ENCODE measurements around the gene AIFM1. TPM values are rescaled to one million over a fixed set of nuclear protein-coding genes. Genes with fewer than 3 reads are reported as not detected.

AIFM1 gene
- total and polyA plus RNA-seq, 2 donors (not counting 3 experiments of a cell fraction or from before 2014, with no cell fraction given), result 23.7 to 29.7 TPM

DNA sequence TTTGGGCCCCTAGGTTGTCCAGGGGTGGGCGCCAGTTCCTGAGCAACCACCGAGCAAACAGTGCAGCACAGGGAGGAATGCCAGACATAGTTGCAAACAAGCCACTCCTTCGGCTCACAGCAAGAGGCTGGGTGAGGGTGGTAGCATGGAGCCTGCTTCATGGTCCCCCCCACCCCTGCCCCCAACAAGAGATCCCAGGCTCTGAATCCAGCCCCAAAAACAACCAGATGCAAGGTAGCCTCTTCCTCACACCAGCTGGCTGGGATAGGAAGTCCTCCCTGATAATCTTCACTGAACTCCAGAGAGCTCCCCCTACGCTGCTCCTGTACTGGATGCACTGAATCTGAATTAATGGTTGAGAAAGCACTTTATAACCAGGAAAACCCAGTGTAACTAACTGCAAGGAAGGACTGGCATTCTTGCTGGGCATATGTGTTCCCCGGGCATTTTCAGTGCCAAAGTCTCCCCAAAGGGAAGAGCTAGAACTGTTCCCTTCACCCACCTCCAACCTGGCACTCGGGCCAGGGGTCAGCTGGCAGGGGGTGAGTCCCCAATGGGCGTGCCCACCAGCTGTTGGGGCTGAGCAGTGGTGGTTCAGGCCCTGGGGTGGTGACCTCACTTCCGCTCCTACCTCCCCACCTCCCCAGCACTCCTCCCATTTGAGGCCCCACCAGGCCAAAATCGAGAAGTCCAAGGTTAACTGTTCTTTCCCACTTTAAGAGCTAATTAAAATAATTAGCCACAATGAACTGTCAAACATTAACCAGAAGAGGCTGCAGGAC is 56.8 kb downstream of the AIFM1 start:
- Histone ChIP-seq H2AFZ (ENCODE audit: low read depth, low read length) (no peak overlapping the region), H3K4me2 (ENCODE audit: insufficient read depth, low read length) (peak overlapping the region; percentile 33), H3K27me3 (ENCODE audit: control insufficient read depth in 2 of 2, insufficient read depth in 2 of 2, low read length in 2 of 2) (no peaks in the 10 kb centered on the region), H3K9me1 (replicated peaks; ENCODE audit: control insufficient read depth, extremely low read depth, insufficient read depth, low read length) (no peaks in the 10 kb centered on the region), H3K9ac (replicated peaks; ENCODE audit: extremely low read depth, insufficient read depth, low read length) (peak overlapping the region; percentile 86), H3K36me3 (ENCODE audit: control insufficient read depth in 2 of 2, extremely low read depth in 1 of 2, insufficient read depth in 2 of 2, low read length in 2 of 2) (no peaks in the 10 kb centered on the region), H3K9me3 (replicated peaks; ENCODE audit: control insufficient read depth, insufficient read depth, low read length) (no peaks in the 10 kb centered on the region), H3K27ac (ENCODE audit: insufficient read depth, low read depth, low read length) (peak overlapping the region; percentile 84), H4K20me1 (replicated peaks; ENCODE audit: control insufficient read depth, extremely low read depth, insufficient read depth, low read length) (no peaks in the 10 kb centered on the region), H3K4me3 (replicated peaks in 1 of 3; ENCODE audit: insufficient read depth in 1 of 3, low read depth in 1 of 3, low read length in 3 of 3) (peak overlapping the region; percentile 11 to 78 (median 61)), H3K79me2 (ENCODE audit: control insufficient read depth, insufficient read depth, low read length) (peaks cover 57% of the 10 kb centered on the region), H3K4me1 (ENCODE audit: control insufficient read depth, extremely low read depth, insufficient read depth, low read length) (peaks cover 26% of the 10 kb centered on the region)
- ChIA-PET POLR2A (interaction anchor here (1.4 to 1.6 kb wide), 2 partner anchors 11 to 23 kb away, joined by 5 read pairs; no protein-coding TSS in a partner anchor), CTCF (interaction anchor here (0.9 to 2.9 kb wide), 8 partner anchors 10 to 83 kb away, joined by 3 to 15 read pairs (median 6); no protein-coding TSS in a partner anchor)
- dilution Hi-C loops (cut with MboI; ENCODE audit: extremely low pct_ligation_motif_present, low sequenced_read_pairs), result no loop called here
- FAIRE-seq (peak; percentile 92), DNase-seq (ENCODE audit: low read depth, low spot score) (no peak)
- TF ChIP-seq EZH2 (IDR thresholded peaks at IDR 0.05; ENCODE audit: borderline replicate concordance, low read depth, low read length, severe bottlenecking), result no peak
- TF ChIP-seq FOS (IDR thresholded peaks at IDR 0.05; ENCODE audit: borderline replicate concordance, insufficient read depth, low read length), result no peak
- TF ChIP-seq POLR2AphosphoS5 (IDR thresholded peaks at IDR 0.05; ENCODE audit: insufficient read depth, low read depth, low read length), result no peak
- TF ChIP-seq MAX (IDR thresholded peaks at IDR 0.05; ENCODE audit: insufficient read depth, insufficient read length), result no peak
- TF ChIP-seq GATA2 (IDR thresholded peaks at IDR 0.05; ENCODE audit: insufficient read depth, insufficient read length, low read depth, low read length), result no peak
- no peak for TF ChIP-seq JUN (IDR thresholded peaks at IDR 0.05; ENCODE audit: borderline replicate concordance, insufficient read depth, insufficient read length, low read depth)
- TF ChIP-seq, protein P1, sequence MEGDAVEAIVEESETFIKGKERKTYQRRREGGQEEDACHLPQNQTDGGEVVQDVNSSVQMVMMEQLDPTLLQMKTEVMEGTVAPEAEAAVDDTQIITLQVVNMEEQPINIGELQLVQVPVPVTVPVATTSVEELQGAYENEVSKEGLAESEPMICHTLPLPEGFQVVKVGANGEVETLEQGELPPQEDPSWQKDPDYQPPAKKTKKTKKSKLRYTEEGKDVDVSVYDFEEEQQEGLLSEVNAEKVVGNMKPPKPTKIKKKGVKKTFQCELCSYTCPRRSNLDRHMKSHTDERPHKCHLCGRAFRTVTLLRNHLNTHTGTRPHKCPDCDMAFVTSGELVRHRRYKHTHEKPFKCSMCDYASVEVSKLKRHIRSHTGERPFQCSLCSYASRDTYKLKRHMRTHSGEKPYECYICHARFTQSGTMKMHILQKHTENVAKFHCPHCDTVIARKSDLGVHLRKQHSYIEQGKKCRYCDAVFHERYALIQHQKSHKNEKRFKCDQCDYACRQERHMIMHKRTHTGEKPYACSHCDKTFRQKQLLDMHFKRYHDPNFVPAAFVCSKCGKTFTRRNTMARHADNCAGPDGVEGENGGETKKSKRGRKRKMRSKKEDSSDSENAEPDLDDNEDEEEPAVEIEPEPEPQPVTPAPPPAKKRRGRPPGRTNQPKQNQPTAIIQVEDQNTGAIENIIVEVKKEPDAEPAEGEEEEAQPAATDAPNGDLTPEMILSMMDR (IDR thresholded peaks at IDR 0.05; ENCODE audit: extremely low read depth in 1 of 2, insufficient read depth in 1 of 2, low read depth in 1 of 2, low read length in 2 of 2), result no peak
- BruUV-seq (replicated peaks), result TSS peak; percentile 19
- intact Hi-C loops (cut with micrococcal nuclease), result loop anchor here (1.0 kb wide), 1 partner anchor 9 kb away; no protein-coding TSS in a partner anchor

Data from endothelial cell of umbilical vein (primary cell).